HG03039 (cell line): ENCODE measurements around the gene ERFE.
"Not testable (repeated sequence)": the region's sequence is repeated elsewhere in the genome, so short reads cannot be mapped to it uniquely, and the experiment has no call there.

Experiments used
- ATAC-seq: cut with Tn5 transposase; IDR thresholded peaks from one replicate; pipeline ENCODE4 v1.9.1; 2021; ENCODE audit warnings: mild to moderate bottlenecking, moderate library complexity; ENCODE audit not compliant: unreplicated experiment

The ERFE gene

DNA sequence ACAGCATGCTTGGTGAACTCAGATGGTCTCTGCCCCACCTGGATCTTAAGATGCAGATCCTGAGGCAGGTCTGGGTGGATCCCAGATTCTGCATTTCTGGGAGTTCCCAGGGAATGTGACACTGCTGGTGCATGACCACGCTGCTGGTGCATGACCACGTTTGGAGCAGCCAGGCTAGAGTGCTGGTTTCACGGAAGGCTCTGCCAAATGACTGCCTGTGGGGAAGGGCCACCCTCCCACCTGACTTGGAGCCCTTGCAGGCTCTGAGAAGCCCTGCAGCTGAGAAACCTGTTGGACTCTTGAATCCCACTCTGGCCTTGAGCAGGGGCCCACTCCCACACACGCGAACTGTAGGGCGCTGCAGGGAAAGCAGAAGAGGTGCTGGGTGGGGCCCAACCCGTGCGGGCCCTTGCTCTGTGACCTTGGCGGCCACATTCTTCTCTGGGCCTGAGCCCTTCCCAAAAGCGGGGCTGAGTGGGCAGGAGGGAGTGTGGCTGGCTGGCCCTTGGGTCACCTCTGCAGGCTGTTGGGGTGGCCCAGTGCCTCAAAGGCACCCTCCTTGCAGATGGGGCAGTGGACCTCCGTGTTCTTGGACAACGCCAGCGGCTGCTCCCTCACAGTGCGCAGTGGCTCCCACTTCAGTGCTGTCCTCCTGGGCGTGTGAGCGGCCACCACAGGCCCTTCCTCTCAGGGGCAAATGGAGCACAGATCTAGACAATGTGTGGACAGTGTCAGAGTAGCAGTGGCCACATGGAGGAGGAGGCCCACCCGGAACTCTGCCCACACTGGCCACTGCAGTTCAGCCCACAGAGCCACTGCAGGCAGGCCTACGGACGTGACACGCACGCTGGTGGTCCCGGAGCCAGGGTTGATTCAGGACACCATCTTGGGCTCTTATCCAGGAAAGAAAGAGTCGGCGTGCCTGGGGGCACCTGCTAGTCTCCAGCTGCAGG is 7.9 kb downstream of the ERFE start:
- no peak for ATAC-seq

DNA sequence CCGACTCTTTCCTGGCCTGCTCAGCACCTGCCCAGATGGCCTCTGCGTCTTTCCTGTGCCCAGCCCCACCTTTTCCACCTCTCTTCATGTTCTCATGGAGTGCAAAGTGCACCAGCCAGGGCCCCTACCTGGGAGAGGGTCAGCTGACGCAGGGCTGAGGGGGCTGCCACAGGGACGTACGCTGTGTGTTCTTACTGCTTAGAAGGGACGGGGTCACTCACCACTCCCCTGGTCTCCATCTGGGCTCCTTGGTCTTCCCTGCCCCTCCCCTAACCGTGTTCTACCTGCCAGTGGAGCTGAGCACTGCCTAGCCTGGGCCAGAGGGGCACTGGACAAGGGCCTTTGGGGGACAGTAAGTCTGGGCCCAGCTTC is 8.6 kb downstream of the ERFE start:
- ATAC-seq, result no peak

- ATAC-seq, result no peak
These were observed 9.0 kb downstream of the ERFE start for GRCh38 chr2:238167761-238168160.

DNA sequence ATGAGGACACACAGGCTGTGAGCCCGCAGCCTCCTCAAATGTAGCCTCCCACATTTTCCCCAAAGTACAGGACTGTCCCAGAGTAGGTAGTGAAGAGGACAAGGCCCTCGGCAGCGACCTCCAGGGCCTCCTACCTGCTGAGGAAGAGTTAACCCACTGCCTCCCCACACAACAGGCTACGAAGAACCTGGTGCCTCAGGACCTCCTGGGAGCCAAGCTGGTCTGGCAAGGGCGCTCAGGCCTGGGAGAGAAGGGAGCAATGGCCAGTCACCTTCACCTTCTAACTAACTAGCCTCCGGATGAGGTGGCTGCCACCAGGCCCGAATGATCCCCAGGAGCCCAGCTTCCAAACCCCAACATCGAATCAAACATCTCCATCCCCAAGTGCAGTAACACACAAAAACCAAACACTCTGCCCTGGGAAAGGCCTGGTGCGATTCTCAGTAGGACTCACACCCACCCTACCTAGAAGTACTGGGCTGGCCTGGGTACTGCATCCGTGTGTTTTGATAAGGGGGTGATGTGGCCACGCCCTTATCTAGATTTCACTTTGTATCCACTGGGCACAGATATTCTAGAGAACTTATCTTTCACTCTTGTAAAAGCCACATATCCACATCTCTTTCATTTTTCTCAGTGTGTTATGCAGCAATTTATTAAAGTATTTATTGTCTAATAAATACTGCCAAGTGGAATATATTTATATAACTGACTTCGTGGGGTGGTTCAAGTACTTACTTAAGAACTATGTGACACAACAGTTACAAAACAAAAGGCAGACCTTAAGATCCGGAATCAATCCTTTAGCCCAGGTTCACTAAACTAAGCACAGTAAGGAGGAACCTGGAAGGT is 9.7 kb downstream of the ERFE start:
- ATAC-seq, result no peak

GRCh38 chr2:238169048-238169707 is 10.4 kb downstream of the ERFE start:
- no peak for ATAC-seq

GRCh38 chr2:238169708-238170251 is 11.0 kb downstream of the ERFE start:
- ATAC-seq, result no peak

DNA sequence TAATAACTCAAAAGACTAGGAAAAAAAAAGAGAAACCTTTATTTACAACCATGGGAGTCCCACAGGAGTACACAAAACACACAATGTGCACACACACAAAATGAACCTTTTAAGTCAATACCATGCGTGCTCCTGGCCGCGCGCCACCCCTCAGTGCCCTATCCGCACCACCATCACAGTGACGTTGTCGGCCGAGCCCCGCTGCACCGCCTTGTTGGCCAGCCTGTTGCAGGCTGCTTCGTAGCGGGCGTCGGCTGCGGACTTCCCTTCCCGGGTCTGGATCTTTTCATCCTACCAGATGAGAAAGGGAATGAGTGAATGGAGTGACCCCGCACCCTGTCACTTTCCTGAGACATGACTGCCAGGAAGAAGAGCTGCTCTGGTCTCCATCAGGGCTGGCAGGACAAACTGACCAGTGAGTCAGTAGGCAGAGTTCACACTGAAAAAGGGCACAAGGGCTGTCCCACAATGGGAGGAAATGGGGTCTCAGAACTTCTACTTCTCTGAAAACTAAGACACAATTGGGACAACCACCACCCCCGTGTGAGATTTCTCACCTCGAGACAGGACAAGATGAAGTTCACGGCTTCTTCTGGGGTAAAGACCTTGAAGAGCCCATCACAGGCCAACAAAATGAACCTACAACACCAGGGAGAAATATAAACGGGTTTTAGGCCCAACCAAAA is 11.8 kb downstream of the ERFE start:
- ATAC-seq, result no peak

- not testable (repeated sequence) for ATAC-seq
These were observed 12.3 kb downstream of the ERFE start for GRCh38 chr2:238171072-238171431.

DNA sequence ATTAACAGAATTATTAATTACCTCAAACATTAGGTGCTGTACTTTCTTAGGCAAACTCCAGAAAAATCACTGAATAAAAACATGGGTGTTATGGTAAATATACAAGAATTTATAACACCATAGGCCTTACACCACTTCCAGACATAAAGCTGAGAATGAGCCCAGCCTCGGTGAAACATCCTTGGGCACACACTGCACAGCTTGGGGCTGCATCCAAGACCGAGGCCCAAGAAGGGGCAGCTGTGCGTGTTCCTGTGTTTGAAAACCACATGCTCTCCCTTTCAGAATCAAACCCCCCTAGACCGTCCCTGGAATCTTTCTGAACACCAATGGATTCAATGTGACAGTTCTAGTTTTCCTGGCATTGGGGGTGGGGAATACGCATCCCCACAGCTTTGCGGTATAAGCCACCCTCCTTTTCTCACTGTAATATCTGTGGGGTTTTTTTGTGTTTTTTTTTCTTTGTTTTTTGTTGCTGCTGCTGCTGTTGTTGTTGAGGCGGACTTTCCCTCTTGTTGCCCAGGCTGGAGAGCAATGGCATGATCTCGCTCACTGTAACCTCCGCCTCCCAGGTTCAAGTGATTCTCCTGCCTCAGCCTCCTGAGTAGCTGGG is 12.9 kb downstream of the ERFE start:
- ATAC-seq, result no peak

DNA sequence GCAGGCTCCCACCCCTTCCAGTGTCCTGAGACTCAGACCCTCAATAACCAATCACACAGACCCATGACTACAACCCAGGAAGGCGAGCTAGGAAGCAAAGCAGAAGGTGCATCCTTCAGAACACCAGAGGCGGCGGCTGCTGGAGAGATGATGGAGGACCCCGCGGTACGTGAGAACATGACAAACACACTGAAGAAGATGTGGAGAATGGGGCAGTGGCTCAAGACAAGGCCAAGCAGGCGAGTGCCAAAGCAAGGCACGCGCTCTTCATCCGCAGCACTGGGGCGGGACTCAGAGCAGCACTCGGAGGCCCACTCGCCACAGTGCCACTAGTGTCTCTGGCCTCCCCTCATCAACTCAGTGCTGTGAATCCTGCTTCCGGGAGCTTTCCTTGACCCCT is 13.7 kb downstream of the ERFE start:
- no peak for ATAC-seq

DNA sequence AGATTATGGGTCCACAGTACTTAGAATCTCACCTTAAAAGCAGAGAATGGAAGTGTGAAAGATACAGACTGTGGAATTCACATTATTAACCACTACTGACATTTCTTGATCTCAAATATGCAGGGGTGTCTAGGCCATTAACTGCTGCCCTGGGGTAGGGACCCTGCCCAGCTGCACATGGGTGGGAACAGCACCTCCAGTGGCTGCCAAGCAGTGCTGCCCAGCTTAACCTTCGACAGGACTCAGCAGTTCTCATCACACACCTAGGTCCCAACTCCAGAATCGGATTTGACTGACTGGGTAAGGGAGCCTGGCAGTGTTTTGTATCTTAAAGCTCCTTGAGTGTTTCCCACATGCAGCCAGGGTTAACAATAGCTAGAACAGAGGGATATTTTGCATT is 14.9 kb downstream of the ERFE start:
- ATAC-seq, result no peak

- no peak for ATAC-seq
These were observed 15.5 kb downstream of the ERFE start for GRCh38 chr2:238174291-238174690.

DNA sequence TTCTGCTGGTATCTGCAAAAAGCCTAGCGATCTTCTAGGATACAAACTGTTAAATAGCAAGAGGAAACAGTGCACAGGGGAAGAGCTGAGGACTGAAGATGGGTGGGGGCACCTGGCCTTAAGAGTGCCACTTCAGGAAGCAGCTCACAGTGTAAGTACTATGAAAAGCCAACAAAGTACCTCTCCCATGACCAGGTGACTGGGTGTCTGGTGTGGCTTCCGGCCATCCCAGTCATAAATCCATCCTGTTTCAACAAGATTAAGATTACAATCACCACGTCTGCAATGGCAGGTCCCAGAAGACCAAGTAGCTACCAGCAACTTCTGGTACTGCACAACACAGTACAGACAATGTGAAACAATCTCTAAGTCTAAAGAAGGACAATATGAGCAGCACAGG is 15.9 kb downstream of the ERFE start:
- ATAC-seq, result no peak

GRCh38 chr2:238176613-238177012 is 17.8 kb downstream of the ERFE start:
- ATAC-seq, result no peak

DNA sequence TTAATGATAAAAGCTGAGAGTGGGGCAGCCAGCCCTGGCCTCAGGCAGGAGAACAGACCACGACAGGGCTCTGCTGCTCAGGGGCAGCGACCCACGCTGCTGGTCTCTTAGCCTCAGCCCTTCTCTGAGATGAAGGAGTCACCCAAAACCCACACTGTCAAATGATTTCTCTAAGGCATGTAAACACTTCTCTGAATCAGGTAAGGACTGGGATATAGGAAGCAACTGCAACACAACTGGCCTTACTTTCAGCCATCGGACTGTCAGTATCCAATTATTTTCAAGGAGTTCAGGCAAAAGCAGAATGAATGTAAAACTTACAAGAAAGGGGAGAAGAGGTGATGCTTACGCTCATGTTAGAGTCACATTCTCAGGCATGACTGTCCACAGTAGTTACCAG is 21.8 kb downstream of the ERFE start:
- ATAC-seq, result no peak

DNA sequence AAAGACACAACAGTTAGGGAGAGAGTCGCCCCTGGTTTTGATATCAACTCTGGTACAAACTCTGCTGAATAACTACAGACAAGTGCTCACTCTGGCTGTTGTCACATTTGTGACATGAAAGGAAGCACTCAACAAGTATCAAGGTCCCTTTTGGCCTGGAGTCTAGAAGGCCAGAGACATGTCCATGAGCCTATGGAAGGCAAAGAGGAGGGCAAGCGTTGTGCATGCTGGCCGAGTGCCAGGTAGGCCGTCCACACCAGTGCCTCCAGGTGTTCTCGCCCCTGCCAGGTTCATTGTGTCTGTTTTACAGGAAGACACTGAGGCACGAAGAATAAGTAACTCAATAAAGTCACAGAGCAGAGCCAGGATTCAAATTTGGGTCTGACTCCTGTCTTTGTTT is 23.6 kb downstream of the ERFE start:
- ATAC-seq, result no peak

DNA sequence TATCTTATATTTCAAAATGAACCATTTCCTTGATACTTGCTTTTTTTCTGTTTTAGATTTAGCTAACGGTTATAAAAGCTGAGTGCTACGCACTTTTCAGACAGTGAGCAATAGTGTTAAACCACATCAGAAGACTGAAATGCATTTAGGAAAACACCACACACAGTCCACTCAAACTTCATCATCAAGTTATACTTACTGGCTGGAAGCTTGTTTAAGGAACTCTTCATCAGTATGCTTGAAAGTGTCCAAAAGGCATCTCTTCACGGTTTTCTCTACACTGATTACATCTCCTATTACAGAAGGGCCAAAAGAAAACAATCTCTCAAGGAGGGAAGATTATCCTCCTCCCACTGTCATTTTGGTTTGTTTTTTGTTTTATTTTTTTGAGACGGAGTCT is 25.1 kb downstream of the ERFE start:
- no peak for ATAC-seq

DNA sequence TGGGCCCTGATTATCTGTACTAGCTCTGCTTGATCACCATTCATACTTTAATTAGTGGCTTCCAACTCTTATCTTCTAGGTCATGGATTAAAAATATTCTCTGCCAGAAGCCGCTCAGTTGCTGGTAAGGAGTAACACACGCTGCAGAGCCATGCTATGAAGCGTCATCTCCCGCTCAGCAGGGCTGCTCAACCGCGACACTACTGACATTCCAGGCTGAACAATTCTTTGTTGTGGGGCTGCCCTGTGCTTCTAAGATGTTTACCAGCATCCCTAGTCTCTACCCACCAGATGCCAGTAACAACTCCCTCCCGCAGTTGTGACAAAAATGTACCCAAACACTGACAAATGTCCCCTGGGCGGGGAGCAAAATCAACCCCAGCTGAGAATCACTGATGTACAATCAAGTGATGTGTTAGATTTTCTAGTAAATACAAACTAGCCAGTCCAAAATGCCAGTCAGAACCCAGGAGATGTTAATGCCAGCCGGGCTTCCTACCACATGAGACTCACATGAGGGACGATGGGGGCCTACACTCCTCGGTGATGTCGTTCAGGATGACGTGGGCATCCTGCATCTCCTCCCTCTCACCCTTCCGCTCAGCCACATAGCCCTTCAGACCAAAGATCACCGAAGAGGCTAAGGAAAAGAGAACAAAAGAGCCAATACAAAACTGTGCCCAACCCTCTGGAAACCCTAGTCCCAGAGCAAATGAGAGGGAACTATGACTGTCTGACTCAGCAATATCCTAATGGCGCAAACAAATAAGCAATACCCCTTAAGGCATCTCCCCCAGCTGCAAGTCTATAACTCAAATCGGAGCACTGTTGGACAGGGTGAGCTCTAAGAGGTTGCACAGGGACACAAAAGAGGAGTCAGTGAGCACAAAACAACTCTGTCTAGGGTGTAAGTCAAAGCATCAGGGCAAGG is 29.1 kb downstream of the ERFE start:
- ATAC-seq, result no peak

- no peak for ATAC-seq
These were observed 31.7 kb downstream of the ERFE start for GRCh38 chr2:238190445-238190844.
